ENCODE measurements around the gene DUSP2. TPM values are rescaled to one million over a fixed set of nuclear protein-coding genes. Genes with fewer than 3 reads are reported as not detected.
A peak's percentile ranks its signal among the peaks of the same experiment; 100 is the strongest.

Gene DUSP2
- total RNA-seq, 6 experiments from 2014 or later = 10.1 to 17.9 (median 11.5) TPM

DNA sequence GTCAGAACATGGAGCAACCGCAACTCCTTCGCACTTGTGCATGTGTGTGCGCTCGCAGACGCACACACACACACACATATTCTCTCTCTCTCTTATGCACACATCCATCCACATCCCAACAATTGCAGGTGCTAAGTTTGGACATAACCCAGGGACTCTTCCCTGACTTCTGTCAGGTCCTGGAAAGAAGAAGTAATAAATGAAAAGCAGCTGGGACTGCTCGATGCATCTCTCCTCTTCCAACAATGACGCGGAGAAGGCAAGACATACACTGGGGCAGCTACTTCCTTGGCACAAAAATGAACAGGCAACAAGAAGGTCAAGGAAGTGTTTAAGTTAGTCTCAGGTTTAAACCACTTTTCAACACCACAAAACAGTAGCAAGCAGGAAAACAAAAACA lies 39.7 kb upstream of the DUSP2 start:
- TF ChIP-seq, protein P1, sequence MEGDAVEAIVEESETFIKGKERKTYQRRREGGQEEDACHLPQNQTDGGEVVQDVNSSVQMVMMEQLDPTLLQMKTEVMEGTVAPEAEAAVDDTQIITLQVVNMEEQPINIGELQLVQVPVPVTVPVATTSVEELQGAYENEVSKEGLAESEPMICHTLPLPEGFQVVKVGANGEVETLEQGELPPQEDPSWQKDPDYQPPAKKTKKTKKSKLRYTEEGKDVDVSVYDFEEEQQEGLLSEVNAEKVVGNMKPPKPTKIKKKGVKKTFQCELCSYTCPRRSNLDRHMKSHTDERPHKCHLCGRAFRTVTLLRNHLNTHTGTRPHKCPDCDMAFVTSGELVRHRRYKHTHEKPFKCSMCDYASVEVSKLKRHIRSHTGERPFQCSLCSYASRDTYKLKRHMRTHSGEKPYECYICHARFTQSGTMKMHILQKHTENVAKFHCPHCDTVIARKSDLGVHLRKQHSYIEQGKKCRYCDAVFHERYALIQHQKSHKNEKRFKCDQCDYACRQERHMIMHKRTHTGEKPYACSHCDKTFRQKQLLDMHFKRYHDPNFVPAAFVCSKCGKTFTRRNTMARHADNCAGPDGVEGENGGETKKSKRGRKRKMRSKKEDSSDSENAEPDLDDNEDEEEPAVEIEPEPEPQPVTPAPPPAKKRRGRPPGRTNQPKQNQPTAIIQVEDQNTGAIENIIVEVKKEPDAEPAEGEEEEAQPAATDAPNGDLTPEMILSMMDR (IDR thresholded peaks at IDR 0.05) = no peak
- DNase-seq = no peak
- Mint-ChIP-seq H3K4me3 (no peak overlapping the region), H3K4me1 (ENCODE audit: low read depth) (peaks cover 8% of the 10 kb centered on the region; the same call in 1 of the 2 replicates), H3K27me3 (ENCODE audit: insufficient read depth) (peaks cover 3% of the 10 kb centered on the region), H3K9me3 (no peaks in the 10 kb centered on the region), H3K36me3 (ENCODE audit: low read depth) (peaks cover 39% of the 10 kb centered on the region), H3K27ac (peak overlapping the region; percentile 23)

DNA sequence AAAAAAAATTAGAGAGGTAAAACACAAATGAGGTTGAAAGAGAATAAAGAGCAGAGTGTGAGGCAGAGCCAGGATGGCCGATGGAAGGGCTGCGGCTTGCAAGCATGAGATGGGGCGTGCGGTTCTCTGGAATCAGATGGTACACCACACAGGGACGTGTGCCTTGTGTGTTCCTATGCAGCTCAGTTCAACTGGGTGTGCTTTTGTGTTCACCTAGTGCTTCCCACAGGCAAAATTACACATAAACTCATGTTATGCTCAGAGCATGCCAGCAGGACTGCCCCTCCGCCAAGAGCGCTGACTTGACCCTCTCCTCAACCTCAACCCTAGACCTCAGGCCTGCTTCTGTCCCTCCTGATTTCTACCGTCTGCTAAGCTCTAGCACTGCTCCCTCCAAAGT lies 38.9 kb upstream of the DUSP2 start:
- peaks cover 3% of the 10 kb centered on the region; the same call in 1 of the 2 replicates for H3K27me3 Mint-ChIP-seq (ENCODE audit: insufficient read depth)
- no peaks in the 10 kb centered on the region for H3K9me3 Mint-ChIP-seq
- H3K4me3 Mint-ChIP-seq = no peak overlapping the region
- TF ChIP-seq, protein P1 (IDR thresholded peaks at IDR 0.05) = no peak
- H3K4me1 Mint-ChIP-seq (ENCODE audit: low read depth) = peaks cover 8% of the 10 kb centered on the region; the same call in 1 of the 2 replicates
- peaks cover 39% of the 10 kb centered on the region for H3K36me3 Mint-ChIP-seq (ENCODE audit: low read depth)
- no peak for DNase-seq
- H3K27ac Mint-ChIP-seq = no peak overlapping the region

DNA sequence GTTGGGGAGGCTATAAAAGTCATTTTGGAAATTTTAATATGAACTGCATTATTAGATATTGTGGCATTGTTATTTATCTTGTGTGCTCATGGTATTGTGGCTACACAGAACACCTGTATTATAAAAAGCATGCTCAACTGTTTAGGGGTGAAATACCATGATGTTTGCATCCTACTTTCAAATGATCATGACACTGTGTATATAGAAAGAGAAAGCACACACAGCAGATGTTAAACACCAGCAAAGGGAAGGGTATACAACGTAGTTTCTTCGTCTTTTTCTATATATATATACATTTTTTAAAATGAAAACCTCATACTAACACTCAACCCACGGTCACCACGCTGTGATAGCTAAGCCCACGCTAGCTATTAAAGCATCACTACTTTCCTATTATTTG lies 36.3 kb upstream of the DUSP2 start:
- H3K27ac Mint-ChIP-seq = no peak overlapping the region
- no peaks in the 10 kb centered on the region for H3K9me3 Mint-ChIP-seq
- peaks cover 29% of the 10 kb centered on the region for H3K36me3 Mint-ChIP-seq (ENCODE audit: low read depth)
- peaks cover 3% of the 10 kb centered on the region; the same call in 1 of the 2 replicates for H3K27me3 Mint-ChIP-seq (ENCODE audit: insufficient read depth)
- H3K4me3 Mint-ChIP-seq = no peak overlapping the region
- peaks cover 4% of the 10 kb centered on the region for H3K4me1 Mint-ChIP-seq (ENCODE audit: low read depth)
- TF ChIP-seq, protein P1 (IDR thresholded peaks at IDR 0.05) = no peak
- no peak for DNase-seq

DNA sequence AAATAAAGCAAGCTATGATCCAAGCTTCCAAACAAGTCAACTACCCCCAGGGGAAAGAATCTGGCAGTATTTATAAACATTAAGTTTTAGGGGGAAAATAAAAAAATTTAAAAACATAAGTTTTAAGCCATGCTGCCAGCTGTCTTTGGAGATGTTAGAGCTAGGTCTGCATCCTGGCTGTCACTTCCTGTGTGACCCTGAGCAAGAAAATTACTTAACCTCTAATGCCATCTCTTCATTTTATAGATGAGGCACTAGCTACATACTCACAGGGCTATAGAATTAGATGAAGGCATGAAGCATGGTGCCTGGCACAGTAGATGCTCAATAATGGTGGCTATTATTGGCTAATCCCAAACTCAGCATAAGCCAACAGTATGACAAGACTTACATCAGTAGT lies 35.3 kb upstream of the DUSP2 start:
- peaks cover 3% of the 10 kb centered on the region; the same call in 1 of the 2 replicates for H3K27me3 Mint-ChIP-seq (ENCODE audit: insufficient read depth)
- H3K4me3 Mint-ChIP-seq = no peak overlapping the region
- no peak overlapping the region for H3K27ac Mint-ChIP-seq
- no peaks in the 10 kb centered on the region for H3K9me3 Mint-ChIP-seq
- DNase-seq = no peak
- peaks cover 22% of the 10 kb centered on the region for H3K36me3 Mint-ChIP-seq (ENCODE audit: low read depth)
- peaks cover 14% of the 10 kb centered on the region for H3K4me1 Mint-ChIP-seq (ENCODE audit: low read depth)
- TF ChIP-seq, protein P1 (IDR thresholded peaks at IDR 0.05) = no peak

DNA sequence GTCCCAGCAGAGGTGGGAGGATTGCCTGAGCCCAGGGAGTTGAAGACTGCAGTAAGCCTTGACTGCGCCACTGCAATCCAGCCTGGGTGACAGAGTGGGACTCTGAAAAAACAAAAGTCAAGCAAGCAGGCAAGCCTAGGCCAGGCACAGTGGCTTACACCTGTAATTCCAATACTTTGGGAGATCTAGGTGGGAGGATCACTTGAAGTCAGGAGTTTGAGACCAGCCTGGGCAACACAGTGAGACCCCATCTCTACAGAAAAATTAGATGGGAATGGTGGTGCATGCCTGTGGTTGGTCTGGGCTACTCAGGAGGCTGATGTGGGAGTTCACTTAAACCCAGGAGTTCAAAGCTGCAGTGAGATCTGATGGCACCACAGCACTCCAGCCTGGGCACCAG lies 34.8 kb upstream of the DUSP2 start:
- peaks cover 3% of the 10 kb centered on the region; the same call in 1 of the 2 replicates for H3K27me3 Mint-ChIP-seq (ENCODE audit: insufficient read depth)
- DNase-seq = no peak
- peaks cover 18% of the 10 kb centered on the region for H3K4me1 Mint-ChIP-seq (ENCODE audit: low read depth)
- H3K9me3 Mint-ChIP-seq = no peaks in the 10 kb centered on the region
- TF ChIP-seq, protein P1 (IDR thresholded peaks at IDR 0.05) = no peak
- peaks cover 17% of the 10 kb centered on the region for H3K36me3 Mint-ChIP-seq (ENCODE audit: low read depth)
- no peak overlapping the region for H3K4me3 Mint-ChIP-seq
- H3K27ac Mint-ChIP-seq = no peak overlapping the region

DNA sequence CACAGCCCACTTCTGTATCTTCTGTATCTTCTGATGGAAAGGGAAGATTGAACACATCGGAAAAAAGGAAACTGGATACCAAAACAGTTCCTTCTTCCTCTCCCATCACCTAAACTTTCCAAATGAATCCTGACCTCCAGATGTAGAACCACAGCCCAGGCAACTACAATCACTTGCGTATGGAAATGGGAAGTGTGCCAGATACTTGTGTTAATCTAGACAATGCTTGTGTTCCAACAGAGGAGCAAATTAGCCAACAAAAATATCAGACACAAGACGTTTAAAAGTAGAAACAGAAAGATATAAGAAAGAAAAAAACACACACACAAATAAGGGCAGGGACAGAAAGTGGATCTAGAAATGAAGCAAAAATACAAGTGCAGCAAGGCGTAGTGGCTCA lies 31.4 kb upstream of the DUSP2 start:
- Mint-ChIP-seq H3K4me1 (ENCODE audit: low read depth) (peaks cover 31% of the 10 kb centered on the region), H3K36me3 (ENCODE audit: low read depth) (no peaks in the 10 kb centered on the region; the same call in 1 of the 2 replicates), H3K27me3 (ENCODE audit: insufficient read depth) (peaks cover 1% of the 10 kb centered on the region; the same call in 1 of the 2 replicates), H3K9me3 (no peaks in the 10 kb centered on the region), H3K27ac (no peak overlapping the region), H3K4me3 (no peak overlapping the region)
- TF ChIP-seq, protein P1 (IDR thresholded peaks at IDR 0.05) = no peak
- DNase-seq = no peak
